HG03095 (cell line): ENCODE measurements around the gene GZF1.

Experiments used
- ATAC-seq: cut with Tn5 transposase; IDR thresholded peaks from one replicate; pipeline ENCODE4 v1.9.1; 2021; ENCODE audit warnings: moderate library complexity; ENCODE audit not compliant: unreplicated experiment

Gene GZF1

GRCh38 chr20:23361476-23362391 lies at the start of gene GZF1:
GZF1 (plus strand) TSS chr20:23362182; CDS start chr20:23364384, 2,202 bp downstream.
- ATAC-seq = peak; percentile 54

GRCh38 chr20:23313271-23313670 lies 48.7 kb upstream of the GZF1 start:
- no peak for ATAC-seq

GRCh38 chr20:23314699-23315098 lies 47.3 kb upstream of the GZF1 start:
- no peak for ATAC-seq

- ATAC-seq = no peak
Observed at GRCh38 chr20:23315099-23315498, 46.9 kb upstream of the GZF1 start.

GRCh38 chr20:23316626-23317025 lies 45.4 kb upstream of the GZF1 start:
- ATAC-seq = no peak

- ATAC-seq = no peak
Observed at GRCh38 chr20:23317081-23317480, 44.9 kb upstream of the GZF1 start.

GRCh38 chr20:23318347-23318746 lies 43.6 kb upstream of the GZF1 start:
- no peak for ATAC-seq

GRCh38 chr20:23320317-23320716 lies 41.7 kb upstream of the GZF1 start:
- no peak for ATAC-seq

GRCh38 chr20:23325107-23325506 lies 36.9 kb upstream of the GZF1 start:
- no peak for ATAC-seq

- no peak for ATAC-seq
Observed at GRCh38 chr20:23326774-23327173, 35.2 kb upstream of the GZF1 start.

GRCh38 chr20:23327617-23328333 lies 34.2 kb upstream of the GZF1 start:
- ATAC-seq = no peak

- no peak for ATAC-seq
Observed at GRCh38 chr20:23331450-23332350, 30.3 kb upstream of the GZF1 start.

- ATAC-seq = no peak
Observed at GRCh38 chr20:23332467-23332866, 29.5 kb upstream of the GZF1 start.

GRCh38 chr20:23334111-23334510 lies 27.9 kb upstream of the GZF1 start:
- no peak for ATAC-seq

- no peak for ATAC-seq
Observed at GRCh38 chr20:23335521-23335920, 26.5 kb upstream of the GZF1 start.

- ATAC-seq = no peak
Observed at GRCh38 chr20:23336476-23336875, 25.5 kb upstream of the GZF1 start.

GRCh38 chr20:23337312-23337711 lies 24.7 kb upstream of the GZF1 start:
- ATAC-seq = no peak

- no peak for ATAC-seq
Observed at GRCh38 chr20:23339986-23340385, 22.0 kb upstream of the GZF1 start.

GRCh38 chr20:23340524-23340923 lies 21.5 kb upstream of the GZF1 start:
- ATAC-seq = no peak

- ATAC-seq = peak; percentile 61
Observed at GRCh38 chr20:23341073-23341472, 20.9 kb upstream of the GZF1 start.

- no peak for ATAC-seq
Observed at GRCh38 chr20:23343590-23343989, 18.4 kb upstream of the GZF1 start.
